OCI-LY7 (cell line): Measurements from ENCODE around the gene SLC4A1.

Experiments used
- CTCF ChIP-seq: fragments of 200-600 bp; sonication (generic); conservative IDR thresholded peaks from 2 replicates; pipeline ENCODE4 v1.5.1; 2014; ENCODE audit warnings: mild to moderate bottlenecking, antibody characterized with exemption, low read length, moderate library complexity, mixed read lengths
- EZH2phosphoT487 ChIP-seq: fragments of 200-600 bp; sonication (generic); IDR thresholded peaks from 2 replicates; pipeline ENCODE4 v1.6.1; 2018; ENCODE audit warnings: low read depth, borderline replicate concordance, mild to moderate bottlenecking, mixed run types, antibody characterized with exemption, low read length, moderate library complexity, mixed read lengths

- TF ChIP-seq CTCF (no peak), EZH2phosphoT487 (no peak)
Measured at GRCh38 chr17:44312396-44313104, 44.6 kb upstream of the SLC4A1 start.
